HepG2 (cell line): ENCODE results near the gene JPT1. TPM values are rescaled to one million over a fixed set of nuclear protein-coding genes. Genes with fewer than 3 reads are reported as not detected.

ENCODE experiments used
- ATAD3A ChIP-seq: sonication (generic); formaldehyde crosslinking; IDR thresholded peaks from 2 replicates; pipeline ENCODE4 v1.4.0; 2020; ENCODE audit warnings: missing genetic modification reagents
- ERF ChIP-seq: IDR thresholded peaks from 2 replicates; pipeline ENCODE4 v1.6.1; 2018; ENCODE audit warnings: missing biosample characterization, missing genetic modification reagents
- ETV6 ChIP-seq: sonication (generic); formaldehyde crosslinking; conservative IDR thresholded peaks from 2 replicates; pipeline ENCODE4 v1.4.0; 2020; ENCODE audit warnings: missing genetic modification reagents
- GMEB1 ChIP-seq: sonication (generic); formaldehyde crosslinking; IDR thresholded peaks from 2 replicates; pipeline ENCODE4 v1.5.1; 2020; ENCODE audit warnings: missing genetic modification reagents, mild to moderate bottlenecking, borderline replicate concordance
- KLF12 ChIP-seq: sonication (generic); formaldehyde crosslinking; IDR thresholded peaks from 2 replicates; pipeline ENCODE4 v1.4.0; 2020; ENCODE audit warnings: missing genetic modification reagents, borderline replicate concordance
- NKX3-1 ChIP-seq: sonication (generic); formaldehyde crosslinking; IDR thresholded peaks from 2 replicates; pipeline ENCODE4 v1.5.0; 2020; ENCODE audit warnings: missing genetic modification reagents
- PLRG1 ChIP-seq: fragments of 450-650 bp; conservative IDR thresholded peaks from 2 replicates; pipeline ENCODE4 v1.6.1; 2016
- PRDM4 ChIP-seq: sonication (generic); formaldehyde crosslinking; IDR thresholded peaks from 2 replicates; pipeline ENCODE4 v1.9.0; 2021; ENCODE audit warnings: missing genetic modification reagents, borderline replicate concordance
- SP2 ChIP-seq: sonication (generic); formaldehyde crosslinking; IDR thresholded peaks from 2 replicates; pipeline ENCODE4 v1.5.1; 2020; ENCODE audit warnings: mild to moderate bottlenecking, missing genetic modification reagents
- ZNF501 ChIP-seq: sonication (generic); formaldehyde crosslinking; IDR thresholded peaks from 2 replicates; pipeline ENCODE4 v1.5.1; 2020; ENCODE audit warnings: mild to moderate bottlenecking, moderate library complexity, missing genetic modification reagents
- ZNF646 ChIP-seq: sonication (generic); formaldehyde crosslinking; IDR thresholded peaks from 2 replicates; pipeline ENCODE4 v1.9.0; 2021; ENCODE audit warnings: mild to moderate bottlenecking, missing genetic modification reagents
- polyA plus RNA-seq, 8 experiments: library from polyadenylated mRNA; depleted of rRNA in 3 of 8; stranded (reverse) in 7 of 8; unstranded in 1 of 8; fragments of >200 nt; fragmentation: Illumina TruSeq in 4 of 8; extraction: Trizol in 4 of 8; gene quantifications; 2 replicates each; pipeline versions ENCODE4 v1.2.1 to v1.2.3, GENCODE V29; 2011 to 2016; ENCODE audit warnings: low read depth in 4 of 8, missing spikeins in 1 of 8, mixed read lengths in 1 of 8; ENCODE audit not compliant: insufficient read depth in 1 of 8
- total RNA-seq, 5 experiments: library from RNA; depleted of rRNA; stranded (reverse); fragments of >200 nt; fragmentation: Illumina TruSeq; extraction: Trizol; gene quantifications; 2 replicates each; pipeline ENCODE4 v1.2.3, GENCODE V29; 2016; ENCODE audit warnings: low read depth in 1 of 5

Gene JPT1
- total and polyA plus RNA-seq, 2 of the 13 experiments (the other 11 are each of a cell fraction or from before 2014, with no cell fraction given), result 43.3 to 256 TPM

- TF ChIP-seq SP2 (CRISPR knock-in tag), result no peak; the same call in 1 of the 2 replicates
- TF ChIP-seq ZNF501 (CRISPR knock-in tag), result peak; percentile 33; the same call in 1 of the 2 replicates
- peak; percentile 37; the same call in 1 of the 2 replicates for TF ChIP-seq GMEB1 (CRISPR knock-in tag)
- 0 out of 2 replicates have a peak, but pooled peaks have one; percentile 34 for TF ChIP-seq KLF12 (CRISPR knock-in tag)
- TF ChIP-seq ERF (CRISPR knock-in tag), result peak; percentile 74
- TF ChIP-seq PLRG1, result no peak
- peak; percentile 48; the same call in 1 of the 2 replicates for TF ChIP-seq NKX3-1
- TF ChIP-seq PRDM4, result 0 out of 2 replicates have a peak, but pooled peaks have one; percentile 42
- TF ChIP-seq ATAD3A, result no peak
- TF ChIP-seq ZNF646 (CRISPR knock-in tag), result 0 out of 2 replicates have a peak, but pooled peaks have one; percentile 16
- 0 out of 2 replicates have a peak, but pooled peaks have one; percentile 55 for TF ChIP-seq ETV6 (CRISPR knock-in tag)
Observed at GRCh38 chr17:75109407-75110233, 44.7 kb downstream of the JPT1 start, which contains the start of gene ARMC7 (continued).
